ENCODE measurements around the gene GRAMD2B. TPM values are rescaled to one million over a fixed set of nuclear protein-coding genes. Genes with fewer than 3 reads are reported as not detected.

Gene GRAMD2B
- total RNA-seq, 2 experiments from 2014 or later: 7.2 to 9.4 TPM

DNA sequence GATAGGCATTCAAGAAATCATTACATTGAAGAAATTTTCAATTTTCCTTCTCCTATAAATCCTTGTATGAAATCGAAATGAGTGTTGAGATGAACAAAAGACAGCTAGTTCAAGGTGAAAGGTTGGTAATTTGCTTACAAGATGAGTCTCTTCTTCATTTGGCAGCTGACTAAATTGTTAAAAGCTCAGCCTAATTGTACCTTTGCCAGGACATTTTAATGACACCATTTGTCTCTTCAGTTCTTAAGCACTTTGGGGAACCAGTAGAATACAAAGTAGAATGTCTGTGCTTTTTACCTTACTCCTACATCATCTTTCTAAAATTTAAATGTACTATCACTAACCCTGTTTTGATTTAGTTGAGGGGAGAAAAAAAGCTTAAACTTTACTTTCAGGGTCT is 59.4 kb downstream of the GRAMD2B start:
- ChIA-PET CTCF (interaction anchor here (1.2 kb wide), 1 partner anchor 18 kb away, joined by 6 read pairs; no protein-coding TSS in a partner anchor), POLR2A (no interaction called here)
- H3K4me3 Mint-ChIP-seq: no peak overlapping the region
- intact Hi-C loops (cut with DNase I, micrococcal nuclease): no loop called here
- no peaks in the 10 kb centered on the region for H3K27me3 ChIP-seq (ENCODE audit: control insufficient read depth in 1 of 2, insufficient read depth in 2 of 2, low read length in 2 of 2)
- H3K4me3 ChIP-seq (ENCODE audit: low read length): no peak overlapping the region
- no peaks in the 10 kb centered on the region for H3K9me3 ChIP-seq (ENCODE audit: control insufficient read depth in 1 of 2, insufficient read depth in 1 of 2, low read length in 2 of 2)
- no peaks in the 10 kb centered on the region for H3K4me1 ChIP-seq (ENCODE audit: insufficient read depth, low read length)
- no peaks in the 10 kb centered on the region for H3K27me3 Mint-ChIP-seq
- H3K36me3 Mint-ChIP-seq (ENCODE audit: low read depth): peaks cover 81% of the 10 kb centered on the region
- ATAC-seq (ENCODE audit: poor library complexity): no peak
- no peaks in the 10 kb centered on the region for H3K4me1 Mint-ChIP-seq (ENCODE audit: low read depth)
- H3K9me3 Mint-ChIP-seq: no peaks in the 10 kb centered on the region
- no peak for DNase-seq
- TF ChIP-seq CTCF (IDR thresholded peaks at IDR 0.05): no peak
- H3K27ac ChIP-seq (ENCODE audit: low read depth in 1 of 2, low read length in 2 of 2): no peak overlapping the region
- no peak overlapping the region for H3K27ac Mint-ChIP-seq
- H3K36me3 ChIP-seq (ENCODE audit: insufficient read depth, low read length): peaks cover 53% of the 10 kb centered on the region

DNA sequence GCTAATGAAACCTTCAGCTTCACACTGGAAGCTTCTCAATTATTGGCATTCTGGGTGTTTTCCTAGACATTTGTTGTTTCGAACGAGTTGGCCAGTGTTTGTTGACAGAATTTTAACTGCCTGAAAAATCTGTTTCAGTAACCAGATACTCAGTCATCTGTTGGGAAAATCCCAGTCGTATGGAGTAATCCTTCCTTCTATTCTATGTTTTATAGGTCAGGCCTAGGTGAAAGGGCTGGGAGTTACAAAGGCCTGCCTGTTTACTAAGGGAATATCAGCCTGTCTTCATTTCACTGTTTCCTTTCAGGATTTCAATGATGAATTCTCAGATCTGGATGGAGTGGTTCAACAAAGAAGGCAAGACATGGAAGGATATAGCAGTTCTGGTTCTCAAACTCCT is 59.9 kb downstream of the GRAMD2B start:
- Mint-ChIP-seq H3K4me1 (ENCODE audit: low read depth) (no peaks in the 10 kb centered on the region), H3K27ac (no peak overlapping the region), H3K4me3 (no peak overlapping the region), H3K27me3 (no peaks in the 10 kb centered on the region), H3K36me3 (ENCODE audit: low read depth) (peaks cover 87% of the 10 kb centered on the region), H3K9me3 (no peaks in the 10 kb centered on the region)
- H3K27ac ChIP-seq (ENCODE audit: low read depth in 1 of 2, low read length in 2 of 2): no peak overlapping the region
- no peaks in the 10 kb centered on the region for H3K4me1 ChIP-seq (ENCODE audit: insufficient read depth, low read length)
- intact Hi-C loops (cut with DNase I, micrococcal nuclease): no loop called here
- H3K4me3 ChIP-seq (ENCODE audit: low read length): no peak overlapping the region
- CTCF ChIA-PET: interaction anchor here (1.2 kb wide), 1 partner anchor 17 kb away, joined by 6 read pairs; no protein-coding TSS in a partner anchor
- POLR2A ChIA-PET: no interaction called here
- ATAC-seq (ENCODE audit: poor library complexity): no peak
- H3K36me3 ChIP-seq (ENCODE audit: insufficient read depth, low read length): peaks cover 53% of the 10 kb centered on the region
- DNase-seq: no peak
- no peak for TF ChIP-seq CTCF (IDR thresholded peaks at IDR 0.05)
- no peaks in the 10 kb centered on the region for H3K9me3 ChIP-seq (ENCODE audit: control insufficient read depth in 1 of 2, insufficient read depth in 1 of 2, low read length in 2 of 2)
- H3K27me3 ChIP-seq (ENCODE audit: control insufficient read depth in 1 of 2, insufficient read depth in 2 of 2, low read length in 2 of 2): no peaks in the 10 kb centered on the region

GRCh38 chr5:126484253-126484652 is 61.0 kb downstream of the GRAMD2B start:
- peaks cover 94% of the 10 kb centered on the region for H3K36me3 Mint-ChIP-seq (ENCODE audit: low read depth)

More at GRCh38 chr5:126484253-126484652, 61.0 kb downstream of the GRAMD2B start:
- H3K27ac Mint-ChIP-seq: no peak overlapping the region
- intact Hi-C loops (cut with DNase I, micrococcal nuclease): no loop called here
- POLR2A ChIA-PET: no interaction called here
- Histone ChIP-seq H3K9me3 (ENCODE audit: control insufficient read depth in 1 of 2, insufficient read depth in 1 of 2, low read length in 2 of 2) (no peaks in the 10 kb centered on the region), H3K4me3 (ENCODE audit: low read length) (no peak overlapping the region), H3K4me1 (ENCODE audit: insufficient read depth, low read length) (no peaks in the 10 kb centered on the region), H3K36me3 (ENCODE audit: insufficient read depth, low read length) (peaks cover 48% of the 10 kb centered on the region), H3K27me3 (ENCODE audit: control insufficient read depth in 1 of 2, insufficient read depth in 2 of 2, low read length in 2 of 2) (no peaks in the 10 kb centered on the region), H3K27ac (ENCODE audit: low read depth in 1 of 2, low read length in 2 of 2) (no peak overlapping the region)
- H3K9me3 Mint-ChIP-seq: no peaks in the 10 kb centered on the region
- no peak for TF ChIP-seq CTCF (IDR thresholded peaks at IDR 0.05)
- no peak for DNase-seq
- H3K4me3 Mint-ChIP-seq: no peak overlapping the region
- H3K4me1 Mint-ChIP-seq (ENCODE audit: low read depth): no peaks in the 10 kb centered on the region
- no peaks in the 10 kb centered on the region for H3K27me3 Mint-ChIP-seq
- no peak for ATAC-seq (ENCODE audit: poor library complexity)
- CTCF ChIA-PET: no interaction called here

Data from CD4-positive, alpha-beta T cell (primary cell).